ENCODE results near the gene ACOX2.

ACOX2 gene

DNA sequence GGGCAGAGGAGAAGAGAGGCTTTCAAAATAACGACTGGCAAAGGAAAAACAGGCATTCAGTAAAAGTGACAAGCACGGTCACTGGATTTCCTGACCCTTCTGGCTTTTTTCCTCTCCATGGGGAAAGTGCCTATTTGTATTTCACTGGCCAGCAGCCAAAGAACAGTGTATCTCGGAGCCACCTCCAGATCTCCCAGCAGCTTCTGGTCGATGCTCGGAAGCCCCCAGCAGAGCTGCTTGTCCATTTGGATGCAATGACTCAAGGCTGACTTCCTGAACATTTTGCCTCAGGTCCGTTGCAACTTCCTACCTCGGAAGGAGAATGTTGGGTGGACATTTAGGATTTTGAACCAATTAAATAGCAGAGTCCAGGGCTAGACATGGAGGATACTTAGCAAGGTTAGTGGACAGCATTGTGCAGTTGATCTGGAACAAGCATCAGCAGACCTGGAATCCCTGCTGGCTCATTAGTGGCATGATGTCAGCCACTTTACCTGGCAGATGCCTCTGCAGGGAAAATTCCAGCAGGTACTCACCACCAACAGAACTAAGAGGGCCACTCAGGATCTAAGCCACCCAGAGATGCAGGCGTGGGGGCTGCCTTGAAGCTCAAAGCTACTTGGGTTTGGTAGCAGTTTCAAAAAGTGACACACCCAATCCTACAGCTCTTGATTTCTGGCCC lies 39.1 kb upstream of the ACOX2 start:
- Histone ChIP-seq H3K9ac (ENCODE audit: low read length in 2 of 2) (peak overlapping the region in 1 of 2 donors; percentile 13), H3K4me3 (ENCODE audit: low read length in 2 of 2) (peak overlapping the region in 1 of 2 donors; percentile 15), H3K27me3 (ENCODE audit: control insufficient read depth in 1 of 2, insufficient read depth in 2 of 2, low read length in 2 of 2) (no peaks in the 10 kb centered on the region), H3K27ac (ENCODE audit: low read length) (peak overlapping the region; percentile 62), H3K36me3 (ENCODE audit: control insufficient read depth in 2 of 2, insufficient read depth in 2 of 2, low read length in 2 of 2) (no peaks in the 10 kb centered on the region), H3K4me1 (ENCODE audit: control insufficient read depth, insufficient read depth, low read length) (peaks cover 21% of the 10 kb centered on the region), H3K9me3 (ENCODE audit: control insufficient read depth in 2 of 2, low read length in 2 of 2) (peaks cover 0 to 4% of the 10 kb centered on the region in 2 donors)

DNA sequence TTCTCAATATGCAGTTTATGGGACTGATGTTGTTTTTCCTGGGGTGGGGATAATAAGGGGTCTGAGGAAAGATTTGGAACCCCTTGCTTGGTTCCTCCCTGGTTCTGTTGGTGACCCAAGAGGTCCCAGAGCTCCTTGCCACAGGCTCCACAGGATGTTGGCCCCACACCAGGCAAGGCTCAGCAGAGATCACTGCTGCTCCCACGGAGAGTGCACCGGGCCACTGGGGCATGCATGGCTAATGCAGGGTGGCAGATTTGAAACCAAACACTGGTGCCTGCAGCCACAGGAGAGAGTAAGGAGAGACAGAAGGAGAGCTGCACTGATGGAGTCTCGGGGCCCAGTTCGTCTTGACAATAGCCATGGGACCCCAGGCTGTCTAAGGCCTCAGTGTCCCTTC lies 37.7 kb upstream of the ACOX2 start:
- Histone ChIP-seq H3K27me3 (ENCODE audit: control insufficient read depth in 1 of 2, insufficient read depth in 2 of 2, low read length in 2 of 2) (no peaks in the 10 kb centered on the region), H3K4me3 (ENCODE audit: low read length in 2 of 2) (no peak overlapping the region), H3K9me3 (ENCODE audit: control insufficient read depth in 2 of 2, low read length in 2 of 2) (peaks cover 0 to 4% of the 10 kb centered on the region in 2 donors), H3K36me3 (ENCODE audit: control insufficient read depth in 2 of 2, insufficient read depth in 2 of 2, low read length in 2 of 2) (no peaks in the 10 kb centered on the region), H3K9ac (ENCODE audit: low read length in 2 of 2) (no peak overlapping the region), H3K4me1 (ENCODE audit: control insufficient read depth, insufficient read depth, low read length) (peaks cover 21% of the 10 kb centered on the region), H3K27ac (ENCODE audit: low read length) (no peak overlapping the region)

DNA sequence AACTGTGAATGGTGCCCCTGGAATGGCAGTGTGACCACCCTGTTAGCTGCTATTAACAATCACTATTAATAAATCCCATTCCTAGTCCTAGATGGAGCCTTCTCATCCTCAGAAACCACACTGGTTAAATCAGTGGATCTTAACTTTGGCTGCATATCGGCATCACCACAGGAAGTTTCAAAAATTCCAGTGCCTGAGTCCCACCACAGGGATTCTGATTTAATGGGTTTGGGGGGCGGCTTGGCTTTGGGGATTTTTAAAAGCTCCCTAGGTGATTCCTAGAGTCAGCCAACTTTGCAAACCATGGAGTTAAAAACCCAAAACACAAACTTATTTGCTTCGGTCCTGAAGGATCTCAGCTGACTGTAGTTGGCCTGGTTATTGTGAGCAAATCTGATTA lies 37.1 kb upstream of the ACOX2 start:
- peaks cover 22% of the 10 kb centered on the region for H3K4me1 ChIP-seq (ENCODE audit: control insufficient read depth, insufficient read depth, low read length)
- no peak overlapping the region for H3K27ac ChIP-seq (ENCODE audit: low read length)
- peaks cover 0 to 4% of the 10 kb centered on the region in 2 donors for H3K9me3 ChIP-seq (ENCODE audit: control insufficient read depth in 2 of 2, low read length in 2 of 2)
- peak overlapping the region in 1 of 2 donors; percentile 29 for H3K4me3 ChIP-seq (ENCODE audit: low read length in 2 of 2)
- H3K9ac ChIP-seq (ENCODE audit: low read length in 2 of 2): no peak overlapping the region
- no peaks in the 10 kb centered on the region for H3K36me3 ChIP-seq (ENCODE audit: control insufficient read depth in 2 of 2, insufficient read depth in 2 of 2, low read length in 2 of 2)
- H3K27me3 ChIP-seq (ENCODE audit: control insufficient read depth in 1 of 2, insufficient read depth in 2 of 2, low read length in 2 of 2): no peaks in the 10 kb centered on the region

DNA sequence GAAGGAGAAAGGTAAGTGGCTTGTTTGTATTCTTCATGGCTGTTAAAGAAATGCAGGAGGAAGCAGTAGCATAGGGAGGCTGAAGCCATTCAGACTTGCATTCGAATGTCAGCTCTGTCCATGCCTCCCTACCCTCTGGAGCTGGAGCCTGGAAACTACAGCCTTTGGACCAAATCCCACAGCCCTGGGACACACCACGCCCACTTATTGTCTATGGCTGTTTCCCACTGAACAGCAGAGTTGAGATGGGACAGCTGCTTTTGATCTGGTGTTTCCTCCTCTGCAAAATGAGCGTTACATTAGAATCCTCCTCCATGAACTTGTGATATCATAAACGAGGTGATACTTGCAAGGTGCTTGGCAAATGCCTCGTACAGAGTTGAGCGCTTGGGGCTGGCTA lies 36.6 kb upstream of the ACOX2 start:
- H3K4me1 ChIP-seq (ENCODE audit: control insufficient read depth, insufficient read depth, low read length): peaks cover 25% of the 10 kb centered on the region
- H3K27ac ChIP-seq (ENCODE audit: low read length): no peak overlapping the region
- H3K9me3 ChIP-seq (ENCODE audit: control insufficient read depth in 2 of 2, low read length in 2 of 2): peaks cover 0 to 4% of the 10 kb centered on the region in 2 donors
- H3K4me3 ChIP-seq (ENCODE audit: low read length in 2 of 2): peak overlapping the region in 1 of 2 donors; percentile 29
- no peak overlapping the region for H3K9ac ChIP-seq (ENCODE audit: low read length in 2 of 2)
- no peaks in the 10 kb centered on the region for H3K36me3 ChIP-seq (ENCODE audit: control insufficient read depth in 2 of 2, insufficient read depth in 2 of 2, low read length in 2 of 2)
- no peaks in the 10 kb centered on the region for H3K27me3 ChIP-seq (ENCODE audit: control insufficient read depth in 1 of 2, insufficient read depth in 2 of 2, low read length in 2 of 2)

DNA sequence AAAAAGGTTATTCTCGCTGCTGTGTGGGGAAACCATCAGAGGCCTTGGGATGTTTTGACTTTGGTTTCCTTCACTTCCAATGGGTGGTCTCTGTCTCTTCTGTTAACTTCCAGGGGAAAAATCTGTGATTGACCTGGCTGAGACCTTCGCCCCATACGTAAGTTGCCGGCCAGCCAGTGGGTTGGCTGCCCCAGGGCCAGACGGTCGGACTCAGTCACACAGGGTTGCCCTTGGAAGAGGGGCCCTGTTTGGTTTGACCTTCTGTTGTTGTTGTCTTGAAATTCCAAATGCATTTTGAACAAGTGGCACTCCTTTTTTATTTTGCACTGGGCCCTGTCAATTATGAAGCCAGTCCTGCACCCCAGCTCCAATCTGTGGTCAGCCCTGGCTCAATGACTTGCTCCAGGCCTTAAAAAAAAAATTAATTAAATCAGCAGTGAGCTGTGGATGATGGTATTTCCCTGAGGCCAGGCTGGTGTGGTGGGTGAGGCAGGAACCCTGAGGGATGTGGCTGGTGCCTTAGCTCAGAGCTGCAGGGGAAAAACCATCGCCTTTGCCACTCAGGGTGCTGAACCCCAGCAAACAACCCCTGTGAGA lies 35.7 kb upstream of the ACOX2 start:
- Histone ChIP-seq H3K9ac (ENCODE audit: low read length in 2 of 2) (no peak overlapping the region), H3K4me3 (ENCODE audit: low read length in 2 of 2) (no peak overlapping the region), H3K27me3 (ENCODE audit: control insufficient read depth in 1 of 2, insufficient read depth in 2 of 2, low read length in 2 of 2) (no peaks in the 10 kb centered on the region), H3K9me3 (ENCODE audit: control insufficient read depth in 2 of 2, low read length in 2 of 2) (peaks cover 0 to 4% of the 10 kb centered on the region in 2 donors), H3K36me3 (ENCODE audit: control insufficient read depth in 2 of 2, insufficient read depth in 2 of 2, low read length in 2 of 2) (no peaks in the 10 kb centered on the region), H3K27ac (ENCODE audit: low read length) (no peak overlapping the region), H3K4me1 (ENCODE audit: control insufficient read depth, insufficient read depth, low read length) (peaks cover 21% of the 10 kb centered on the region)

DNA sequence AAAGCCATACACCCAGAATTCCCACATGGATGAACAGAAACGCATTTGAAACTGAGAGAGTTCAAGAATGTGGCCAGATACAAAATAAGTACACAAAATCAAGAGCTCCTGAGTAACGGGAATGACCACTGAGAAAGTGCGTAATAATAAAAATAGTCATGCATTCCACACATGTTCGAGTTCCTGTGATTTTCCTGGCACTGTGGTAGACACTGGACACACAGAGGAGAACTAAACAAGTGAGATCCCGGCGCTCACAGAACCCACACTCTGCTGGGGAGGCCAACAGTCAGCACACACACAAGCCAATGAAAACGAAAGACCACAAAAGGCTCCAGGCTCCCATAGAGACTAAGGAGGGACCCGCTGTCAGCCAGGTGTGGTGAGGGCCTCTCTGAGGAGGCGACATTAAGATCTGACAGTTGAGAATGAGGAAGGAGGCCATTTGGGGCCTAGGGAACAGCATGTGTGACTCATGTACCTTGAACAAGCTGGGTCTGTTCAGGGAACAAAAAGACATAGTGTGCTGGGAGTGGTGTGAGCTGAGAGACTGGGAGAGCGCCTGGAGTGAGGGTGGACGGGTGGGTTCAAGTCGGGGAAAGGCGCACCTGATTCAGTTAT lies 35.1 kb upstream of the ACOX2 start:
- H3K27me3 ChIP-seq (ENCODE audit: control insufficient read depth in 1 of 2, insufficient read depth in 2 of 2, low read length in 2 of 2): no peaks in the 10 kb centered on the region
- no peak overlapping the region for H3K4me3 ChIP-seq (ENCODE audit: low read length in 2 of 2)
- H3K9me3 ChIP-seq (ENCODE audit: control insufficient read depth in 2 of 2, low read length in 2 of 2): peaks cover 0 to 4% of the 10 kb centered on the region in 2 donors
- peaks cover 16% of the 10 kb centered on the region for H3K4me1 ChIP-seq (ENCODE audit: control insufficient read depth, insufficient read depth, low read length)
- H3K36me3 ChIP-seq (ENCODE audit: control insufficient read depth in 2 of 2, insufficient read depth in 2 of 2, low read length in 2 of 2): no peaks in the 10 kb centered on the region
- no peak overlapping the region for H3K9ac ChIP-seq (ENCODE audit: low read length in 2 of 2)
- H3K27ac ChIP-seq (ENCODE audit: low read length): no peak overlapping the region

DNA sequence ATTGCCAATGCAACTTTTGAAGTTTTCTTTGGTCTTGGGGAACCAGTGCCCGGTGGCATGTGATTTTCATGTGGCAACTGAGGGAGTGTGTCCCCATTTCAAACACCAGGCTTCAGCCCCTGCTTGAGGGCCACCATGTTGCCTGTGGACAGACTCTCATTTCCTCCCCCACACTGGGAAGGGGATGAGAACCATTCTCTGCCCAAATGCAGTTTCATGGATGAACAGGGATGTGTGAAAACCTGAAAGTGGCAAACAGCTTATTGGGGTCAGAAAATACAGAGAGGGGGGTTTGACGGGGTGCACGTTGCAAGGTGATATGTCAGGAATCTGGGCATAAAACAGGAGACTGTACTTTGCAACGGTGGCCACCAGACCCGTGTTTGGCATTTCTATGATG lies 33.9 kb upstream of the ACOX2 start:
- Histone ChIP-seq H3K4me1 (ENCODE audit: control insufficient read depth, insufficient read depth, low read length) (peaks cover 16% of the 10 kb centered on the region), H3K36me3 (ENCODE audit: control insufficient read depth in 2 of 2, insufficient read depth in 2 of 2, low read length in 2 of 2) (no peaks in the 10 kb centered on the region), H3K9me3 (ENCODE audit: control insufficient read depth in 2 of 2, low read length in 2 of 2) (peaks cover 0 to 4% of the 10 kb centered on the region in 2 donors), H3K9ac (ENCODE audit: low read length in 2 of 2) (no peak overlapping the region), H3K27me3 (ENCODE audit: control insufficient read depth in 1 of 2, insufficient read depth in 2 of 2, low read length in 2 of 2) (no peaks in the 10 kb centered on the region), H3K27ac (ENCODE audit: low read length) (no peak overlapping the region), H3K4me3 (ENCODE audit: low read length in 2 of 2) (no peak overlapping the region)

DNA sequence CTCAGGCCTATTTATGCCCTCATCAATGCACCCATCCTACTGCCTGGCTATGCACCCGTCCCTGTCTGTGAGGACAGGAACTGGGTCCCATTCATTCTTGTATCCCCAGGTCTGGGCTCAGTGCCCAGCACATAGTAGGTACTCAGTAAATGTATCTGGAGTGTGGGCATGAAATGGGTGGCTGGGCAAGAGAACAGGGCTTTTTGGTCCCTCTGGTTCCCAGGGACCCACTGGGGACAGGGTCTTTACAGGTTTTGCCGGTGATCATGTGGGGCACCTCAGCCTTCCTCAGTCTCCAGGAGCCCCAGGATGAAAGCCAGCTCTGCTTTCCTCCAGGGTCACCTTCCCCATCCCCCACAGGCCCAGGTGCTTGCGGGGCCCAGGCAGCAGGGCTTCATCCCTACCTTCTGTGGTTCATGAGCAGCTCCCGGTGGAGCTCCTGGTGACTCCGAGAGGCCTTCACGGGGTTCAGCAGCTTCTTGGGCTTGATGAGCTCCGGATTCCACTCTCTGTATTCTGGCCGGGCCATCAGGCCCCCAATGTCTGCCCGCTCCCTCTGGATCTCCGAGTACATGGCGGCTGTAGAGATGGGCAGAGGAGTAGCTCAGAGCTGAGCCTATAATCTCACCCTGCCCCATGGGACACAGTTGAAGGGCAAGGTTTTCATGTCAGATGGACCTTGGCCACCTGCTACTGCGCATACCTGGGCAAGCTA lies 32.5 kb upstream of the ACOX2 start:
- peaks cover 11% of the 10 kb centered on the region for H3K4me1 ChIP-seq (ENCODE audit: control insufficient read depth, insufficient read depth, low read length)
- H3K9me3 ChIP-seq (ENCODE audit: control insufficient read depth in 2 of 2, low read length in 2 of 2): peaks cover 0 to 4% of the 10 kb centered on the region in 2 donors
- no peak overlapping the region for H3K4me3 ChIP-seq (ENCODE audit: low read length in 2 of 2)
- H3K36me3 ChIP-seq (ENCODE audit: control insufficient read depth in 2 of 2, insufficient read depth in 2 of 2, low read length in 2 of 2): no peaks in the 10 kb centered on the region
- no peaks in the 10 kb centered on the region for H3K27me3 ChIP-seq (ENCODE audit: control insufficient read depth in 1 of 2, insufficient read depth in 2 of 2, low read length in 2 of 2)
- H3K27ac ChIP-seq (ENCODE audit: low read length): no peak overlapping the region
- H3K9ac ChIP-seq (ENCODE audit: low read length in 2 of 2): no peak overlapping the region

DNA sequence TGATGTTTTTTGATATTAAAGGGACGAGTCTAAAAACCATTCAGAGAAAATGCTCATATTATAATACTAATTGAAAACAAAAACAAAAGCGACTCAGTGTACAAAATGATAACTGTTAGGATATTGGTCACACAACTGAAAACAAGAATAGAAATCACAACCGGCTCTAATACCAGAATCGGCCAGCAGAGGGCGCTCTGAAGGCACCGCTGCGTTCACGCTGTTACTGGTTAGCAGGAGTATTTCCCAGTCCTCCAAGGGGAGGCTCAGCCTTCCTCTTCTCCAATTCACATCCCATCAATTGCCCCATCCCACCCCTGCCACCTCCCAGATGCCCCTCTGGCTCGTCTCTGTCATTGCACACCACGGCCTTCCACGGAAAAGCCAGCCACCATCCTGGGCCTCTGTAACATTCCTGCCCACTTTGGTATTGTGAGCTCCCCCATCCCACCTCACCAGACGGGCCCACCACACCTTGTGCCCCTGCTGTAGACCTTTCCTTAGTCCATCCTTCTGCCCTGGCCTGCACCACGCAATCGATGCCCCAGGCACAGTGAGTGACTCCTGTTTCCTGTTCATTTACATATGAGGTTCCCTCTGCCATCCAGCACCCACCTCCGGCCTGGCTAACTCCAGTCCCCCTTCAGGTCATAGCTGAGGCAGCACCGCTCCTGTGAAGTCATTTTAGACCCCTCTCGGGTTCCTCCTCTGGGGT lies 31.7 kb upstream of the ACOX2 start:
- Histone ChIP-seq H3K4me3 (ENCODE audit: low read length in 2 of 2) (no peak overlapping the region), H3K9ac (ENCODE audit: low read length in 2 of 2) (peak overlapping the region in 1 of 2 donors; percentile 29), H3K27ac (ENCODE audit: low read length) (no peak overlapping the region)

DNA sequence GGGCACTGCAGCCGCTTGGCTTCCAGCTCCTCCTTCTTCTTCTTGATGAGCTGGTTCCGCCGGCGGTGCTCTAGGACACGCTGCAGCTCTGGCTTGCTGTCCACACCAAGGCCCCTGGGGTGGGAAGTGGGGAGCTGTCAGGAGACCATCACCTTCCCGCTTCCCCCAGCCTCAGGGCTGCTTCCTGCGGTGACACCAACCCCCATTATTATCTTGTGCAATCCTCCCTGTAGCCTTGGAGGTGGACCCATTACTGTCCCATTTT lies 30.2 kb upstream of the ACOX2 start:
- H3K27me3 ChIP-seq (ENCODE audit: control insufficient read depth in 1 of 2, insufficient read depth in 2 of 2, low read length in 2 of 2): no peaks in the 10 kb centered on the region
- H3K9ac ChIP-seq (ENCODE audit: low read length in 2 of 2): no peak overlapping the region
- no peak overlapping the region for H3K27ac ChIP-seq (ENCODE audit: low read length)
- H3K4me3 ChIP-seq (ENCODE audit: low read length in 2 of 2): no peak overlapping the region
- peaks cover 0 to 4% of the 10 kb centered on the region in 2 donors for H3K9me3 ChIP-seq (ENCODE audit: control insufficient read depth in 2 of 2, low read length in 2 of 2)
- H3K36me3 ChIP-seq (ENCODE audit: control insufficient read depth in 2 of 2, insufficient read depth in 2 of 2, low read length in 2 of 2): no peaks in the 10 kb centered on the region
- peaks cover 3% of the 10 kb centered on the region for H3K4me1 ChIP-seq (ENCODE audit: control insufficient read depth, insufficient read depth, low read length)

More for the DNA sequence above, 31.7 kb upstream of the ACOX2 start:
- H3K4me1 ChIP-seq (ENCODE audit: control insufficient read depth, insufficient read depth, low read length): peaks cover 8% of the 10 kb centered on the region
- H3K36me3 ChIP-seq (ENCODE audit: control insufficient read depth in 2 of 2, insufficient read depth in 2 of 2, low read length in 2 of 2): no peaks in the 10 kb centered on the region
- peaks cover 0 to 4% of the 10 kb centered on the region in 2 donors for H3K9me3 ChIP-seq (ENCODE audit: control insufficient read depth in 2 of 2, low read length in 2 of 2)
- no peaks in the 10 kb centered on the region for H3K27me3 ChIP-seq (ENCODE audit: control insufficient read depth in 1 of 2, insufficient read depth in 2 of 2, low read length in 2 of 2)
